Measurements from ENCODE around the gene FSTL4. TPM values are rescaled to one million over a fixed set of nuclear protein-coding genes. Genes with fewer than 3 reads are reported as not detected.

Gene FSTL4
- total and polyA plus RNA-seq, 2 donors from 2014 or later, result 0.09 to 4.0 TPM

DNA sequence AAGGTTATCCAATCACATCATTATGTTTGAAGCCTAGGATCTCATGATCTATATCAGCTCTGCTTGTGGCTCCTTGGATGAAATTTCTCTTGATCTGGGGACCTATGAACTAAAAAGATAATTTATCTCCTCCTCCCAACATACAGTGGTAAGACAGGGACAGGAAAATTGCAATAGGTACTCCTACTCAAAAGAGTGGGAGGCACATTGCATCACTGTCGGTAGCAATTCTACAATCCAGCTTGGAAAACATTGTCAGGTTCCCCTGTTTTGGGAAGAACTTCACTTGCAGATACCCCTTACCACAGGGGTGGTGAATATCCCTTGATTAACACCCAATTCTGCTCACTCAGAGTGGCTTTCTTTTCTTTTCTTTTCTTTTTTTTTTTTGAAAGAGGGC, 452.8 kb downstream of the FSTL4 start:
- Histone ChIP-seq H3K36me3 (ENCODE audit: control insufficient read depth in 2 of 3, insufficient read depth in 3 of 3, low read length in 3 of 3) (no peaks in the 10 kb centered on the region), H3K27ac (ENCODE audit: low read depth in 2 of 2, low read length in 2 of 2) (no peak overlapping the region), H3K4me1 (ENCODE audit: control insufficient read depth in 2 of 3, insufficient read depth in 2 of 3, low read depth in 1 of 3, low read length in 3 of 3) (no peaks in the 10 kb centered on the region), H3K9ac (ENCODE audit: low read length in 3 of 3) (no peak overlapping the region), H3K4me3 (ENCODE audit: low read length in 3 of 3) (no peak overlapping the region), H3K27me3 (ENCODE audit: control insufficient read depth, insufficient read depth, low read length) (no peaks in the 10 kb centered on the region), H3K9me3 (ENCODE audit: control insufficient read depth in 2 of 3, insufficient read depth in 1 of 3, low read length in 3 of 3) (no peaks in the 10 kb centered on the region)
- DNase-seq (no peak), FAIRE-seq (no peak)
- TF ChIP-seq, protein P1, sequence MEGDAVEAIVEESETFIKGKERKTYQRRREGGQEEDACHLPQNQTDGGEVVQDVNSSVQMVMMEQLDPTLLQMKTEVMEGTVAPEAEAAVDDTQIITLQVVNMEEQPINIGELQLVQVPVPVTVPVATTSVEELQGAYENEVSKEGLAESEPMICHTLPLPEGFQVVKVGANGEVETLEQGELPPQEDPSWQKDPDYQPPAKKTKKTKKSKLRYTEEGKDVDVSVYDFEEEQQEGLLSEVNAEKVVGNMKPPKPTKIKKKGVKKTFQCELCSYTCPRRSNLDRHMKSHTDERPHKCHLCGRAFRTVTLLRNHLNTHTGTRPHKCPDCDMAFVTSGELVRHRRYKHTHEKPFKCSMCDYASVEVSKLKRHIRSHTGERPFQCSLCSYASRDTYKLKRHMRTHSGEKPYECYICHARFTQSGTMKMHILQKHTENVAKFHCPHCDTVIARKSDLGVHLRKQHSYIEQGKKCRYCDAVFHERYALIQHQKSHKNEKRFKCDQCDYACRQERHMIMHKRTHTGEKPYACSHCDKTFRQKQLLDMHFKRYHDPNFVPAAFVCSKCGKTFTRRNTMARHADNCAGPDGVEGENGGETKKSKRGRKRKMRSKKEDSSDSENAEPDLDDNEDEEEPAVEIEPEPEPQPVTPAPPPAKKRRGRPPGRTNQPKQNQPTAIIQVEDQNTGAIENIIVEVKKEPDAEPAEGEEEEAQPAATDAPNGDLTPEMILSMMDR (IDR thresholded peaks at IDR 0.05; ENCODE audit: borderline replicate concordance, extremely low read depth, insufficient read depth), result no peak
- intact Hi-C loops (cut with DNase I), result no loop called here

DNA sequence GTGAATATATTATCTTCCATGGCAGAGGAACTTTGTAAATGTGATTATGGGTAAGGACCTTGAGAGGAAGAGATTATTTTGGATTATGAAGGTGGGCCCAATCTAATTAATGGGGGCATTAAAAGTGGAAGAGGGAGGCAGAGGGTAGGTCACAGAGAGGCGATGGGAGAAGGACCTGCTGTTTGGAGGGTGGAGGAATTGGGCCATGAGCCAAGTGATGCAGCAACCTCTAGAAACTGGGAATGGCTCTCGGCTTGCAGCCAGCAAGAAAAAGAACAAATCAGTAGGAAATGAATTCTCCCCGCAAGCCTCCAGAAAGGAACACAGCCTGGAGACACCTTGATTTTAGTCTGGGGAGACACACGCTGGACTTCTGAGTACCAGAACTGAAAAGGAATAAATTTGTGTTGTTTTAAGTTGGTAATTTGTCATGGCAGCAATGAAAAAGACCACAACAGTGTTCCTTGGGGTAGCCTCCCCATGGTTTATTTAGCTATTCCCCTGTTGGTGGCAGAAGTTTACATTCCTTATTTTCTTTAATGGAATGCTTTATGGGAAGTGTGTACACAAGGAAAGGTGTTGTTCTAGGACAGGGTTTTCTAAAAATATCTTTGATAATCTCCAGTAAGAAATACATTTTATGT, 456.9 kb downstream of the FSTL4 start:
- FAIRE-seq, result no peak
- Histone ChIP-seq H3K27me3 (ENCODE audit: control insufficient read depth, insufficient read depth, low read length) (no peaks in the 10 kb centered on the region), H3K4me3 (ENCODE audit: low read length in 3 of 3) (no peak overlapping the region), H3K36me3 (ENCODE audit: control insufficient read depth in 2 of 3, insufficient read depth in 3 of 3, low read length in 3 of 3) (no peaks in the 10 kb centered on the region), H3K9ac (ENCODE audit: low read length in 3 of 3) (no peak overlapping the region), H3K4me1 (ENCODE audit: control insufficient read depth in 2 of 3, insufficient read depth in 2 of 3, low read depth in 1 of 3, low read length in 3 of 3) (no peaks in the 10 kb centered on the region), H3K27ac (ENCODE audit: low read depth in 2 of 2, low read length in 2 of 2) (no peak overlapping the region), H3K9me3 (ENCODE audit: control insufficient read depth in 2 of 3, insufficient read depth in 1 of 3, low read length in 3 of 3) (no peaks in the 10 kb centered on the region)
- DNase-seq, result no peak
- TF ChIP-seq, protein P1 (IDR thresholded peaks at IDR 0.05; ENCODE audit: borderline replicate concordance, extremely low read depth, insufficient read depth), result no peak
- intact Hi-C loops (cut with DNase I), result no loop called here

GRCh38 chr5:133154274-133155075, 457.9 kb downstream of the FSTL4 start:
- H3K4me1 ChIP-seq (ENCODE audit: control insufficient read depth in 2 of 3, insufficient read depth in 2 of 3, low read depth in 1 of 3, low read length in 3 of 3), result no peaks in the 10 kb centered on the region
- H3K36me3 ChIP-seq (ENCODE audit: control insufficient read depth in 2 of 3, insufficient read depth in 3 of 3, low read length in 3 of 3), result no peaks in the 10 kb centered on the region
- no peak overlapping the region for H3K4me3 ChIP-seq (ENCODE audit: low read length in 3 of 3)
- H3K27ac ChIP-seq (ENCODE audit: low read depth in 2 of 2, low read length in 2 of 2), result no peak overlapping the region
- TF ChIP-seq, protein P1 (IDR thresholded peaks at IDR 0.05; ENCODE audit: borderline replicate concordance, extremely low read depth, insufficient read depth), result no peak
- no peak for DNase-seq
- H3K27me3 ChIP-seq (ENCODE audit: control insufficient read depth, insufficient read depth, low read length), result no peaks in the 10 kb centered on the region
- FAIRE-seq, result no peak
- no peaks in the 10 kb centered on the region for H3K9me3 ChIP-seq (ENCODE audit: control insufficient read depth in 2 of 3, insufficient read depth in 1 of 3, low read length in 3 of 3)
- no peak overlapping the region for H3K9ac ChIP-seq (ENCODE audit: low read length in 3 of 3)
- intact Hi-C loops (cut with DNase I), result no loop called here
